Astrocyte of the spinal cord (primary cell): ENCODE results near the gene LIX1.

Experiments
- DNase-seq: peaks from one replicate; pipeline ENCODE4 v3.0.0; 2011; ENCODE audit warnings: low read depth, low spot score
- H3K4me3 ChIP-seq: 2 replicates; pipeline ENCODE4 v1.5.1; 2011; ENCODE audit warnings: low read depth, mild to moderate bottlenecking, low read length, moderate library complexity
- in situ Hi-C: cut with HindIII; loops from 2 replicates; pipeline ENCODE4 v1.10.0; 2017; ENCODE audit warnings: low sequenced_read_pairs
- TF ChIP-seq, protein P1 (sequence below): IDR thresholded peaks from 2 replicates; pipeline ENCODE4 v1.5.1; 2012; ENCODE audit warnings: low read depth, mild to moderate bottlenecking, low read length, inconsistent platforms

Gene LIX1

GRCh38 chr5:97095318-97095732, 47.1 kb downstream of the LIX1 start:
- in situ Hi-C loops: no loop called here
- DNase-seq: no peak
- TF ChIP-seq, protein P1, sequence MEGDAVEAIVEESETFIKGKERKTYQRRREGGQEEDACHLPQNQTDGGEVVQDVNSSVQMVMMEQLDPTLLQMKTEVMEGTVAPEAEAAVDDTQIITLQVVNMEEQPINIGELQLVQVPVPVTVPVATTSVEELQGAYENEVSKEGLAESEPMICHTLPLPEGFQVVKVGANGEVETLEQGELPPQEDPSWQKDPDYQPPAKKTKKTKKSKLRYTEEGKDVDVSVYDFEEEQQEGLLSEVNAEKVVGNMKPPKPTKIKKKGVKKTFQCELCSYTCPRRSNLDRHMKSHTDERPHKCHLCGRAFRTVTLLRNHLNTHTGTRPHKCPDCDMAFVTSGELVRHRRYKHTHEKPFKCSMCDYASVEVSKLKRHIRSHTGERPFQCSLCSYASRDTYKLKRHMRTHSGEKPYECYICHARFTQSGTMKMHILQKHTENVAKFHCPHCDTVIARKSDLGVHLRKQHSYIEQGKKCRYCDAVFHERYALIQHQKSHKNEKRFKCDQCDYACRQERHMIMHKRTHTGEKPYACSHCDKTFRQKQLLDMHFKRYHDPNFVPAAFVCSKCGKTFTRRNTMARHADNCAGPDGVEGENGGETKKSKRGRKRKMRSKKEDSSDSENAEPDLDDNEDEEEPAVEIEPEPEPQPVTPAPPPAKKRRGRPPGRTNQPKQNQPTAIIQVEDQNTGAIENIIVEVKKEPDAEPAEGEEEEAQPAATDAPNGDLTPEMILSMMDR: no peak
- no peak overlapping the region for H3K4me3 ChIP-seq

DNA sequence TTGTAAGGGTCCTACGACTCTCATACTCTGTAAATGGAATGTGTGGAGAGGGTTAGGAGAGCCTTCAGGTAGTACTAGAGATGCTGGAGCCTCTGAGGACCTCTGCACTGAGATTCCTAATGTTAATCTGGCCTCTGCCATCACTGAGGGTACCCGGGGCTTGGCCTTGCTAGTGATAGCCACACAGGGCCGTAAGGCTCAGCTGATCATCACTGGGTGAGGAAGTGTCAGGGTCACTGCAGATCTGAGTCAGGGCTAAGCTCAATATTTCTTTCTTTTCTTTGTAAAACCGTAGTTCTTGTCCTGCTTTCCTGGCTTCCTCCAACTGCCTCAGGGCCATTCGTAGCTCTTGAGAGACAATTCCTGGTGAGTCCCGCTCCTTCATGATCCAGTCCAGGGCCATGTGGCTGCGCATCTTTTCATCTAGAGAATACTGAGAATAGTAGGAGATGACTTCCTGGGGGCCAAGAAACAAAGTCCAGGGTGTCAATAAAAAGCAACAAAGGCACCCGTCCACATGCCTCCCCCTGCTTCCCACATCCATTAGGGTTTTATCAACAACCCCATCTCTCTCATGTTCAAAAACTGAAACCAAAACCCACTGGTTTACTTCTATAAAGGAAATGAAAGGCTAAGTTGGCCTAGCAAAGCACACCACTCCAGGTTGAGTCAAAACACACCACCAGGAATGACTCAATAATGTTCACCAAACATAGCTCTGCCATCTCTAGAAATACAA, 47.7 kb downstream of the LIX1 start:
- H3K4me3 ChIP-seq: no peak overlapping the region
- in situ Hi-C loops: no loop called here
- TF ChIP-seq, protein P1: no peak
- no peak for DNase-seq

DNA sequence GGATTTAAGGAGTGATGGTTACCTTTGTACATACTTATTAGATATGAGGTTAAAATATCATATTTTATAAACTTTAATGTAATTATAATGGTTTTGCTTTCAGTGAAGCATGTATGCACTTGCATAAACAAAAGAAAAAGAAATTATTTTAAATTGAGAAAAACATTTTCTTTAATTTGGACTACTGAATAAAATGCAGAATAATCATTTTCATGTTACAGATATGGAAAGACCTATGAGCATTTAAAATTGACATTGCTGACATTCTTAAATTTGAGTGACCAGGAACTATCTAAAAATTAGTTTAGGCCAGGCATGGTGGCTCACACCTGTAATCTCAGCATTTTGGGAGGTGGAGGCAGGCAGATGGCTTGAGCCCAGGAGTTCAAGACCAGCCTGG, 49.2 kb downstream of the LIX1 start:
- TF ChIP-seq, protein P1: no peak
- no peak overlapping the region for H3K4me3 ChIP-seq
- DNase-seq: no peak
- in situ Hi-C loops: no loop called here

DNA sequence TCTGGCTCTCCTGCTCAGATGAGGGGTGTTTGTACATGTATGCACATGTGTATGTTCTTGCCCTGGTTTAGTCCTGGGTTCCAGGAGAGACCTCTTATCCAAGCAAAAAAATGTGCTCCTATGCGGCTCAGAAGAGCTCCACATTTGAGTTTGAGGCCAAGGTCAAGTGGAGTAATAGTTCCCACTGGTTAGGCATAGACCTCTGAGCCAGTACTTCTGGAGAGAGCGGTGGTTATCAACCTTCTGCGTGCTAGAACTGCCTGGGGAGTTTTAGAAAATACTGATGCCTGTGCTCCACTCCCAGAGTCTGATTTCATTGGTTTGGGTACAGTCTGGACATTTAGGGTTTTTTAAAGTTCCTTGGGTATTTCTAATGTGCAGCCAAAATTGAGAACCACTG, 51.5 kb downstream of the LIX1 start:
- in situ Hi-C loops: no loop called here

GRCh38 chr5:97089149-97089801, 53.1 kb downstream of the LIX1 start:
- in situ Hi-C loops: no loop called here
- TF ChIP-seq, protein P1: no peak
- DNase-seq: no peak
- no peak overlapping the region for H3K4me3 ChIP-seq

More for the DNA sequence above, 51.5 kb downstream of the LIX1 start:
- DNase-seq: no peak
- no peak overlapping the region for H3K4me3 ChIP-seq
- TF ChIP-seq, protein P1: no peak

GRCh38 chr5:97088774-97089148, 53.6 kb downstream of the LIX1 start:
- H3K4me3 ChIP-seq: no peak overlapping the region
- in situ Hi-C loops: no loop called here

More at GRCh38 chr5:97088774-97089148, 53.6 kb downstream of the LIX1 start:
- TF ChIP-seq, protein P1: no peak
- no peak for DNase-seq
